Mesenchymal stem cell (in vitro differentiated cells and primary cell): ENCODE results near the gene CSNK1E. TPM values are rescaled to one million over a fixed set of nuclear protein-coding genes. Genes with fewer than 3 reads are reported as not detected.

Source experiments
- small RNA-seq: library from polyadenylated mRNA; stranded (forward); fragments of <200 nt; extraction: miRNeasy Mini kit (QIAGEN cat#:217004); gene quantifications from one replicate; pipeline ENCODE3, GENCODE V24; 2013; ENCODE audit warnings: low read depth

CSNK1E gene

Small RNAs within 50 kb of the gene (small RNA-seq; reads per million reads assigned to genes)
- not detected for gene RF00017
